ENCODE results near the gene SYNRG. TPM values are rescaled to one million over a fixed set of nuclear protein-coding genes. Genes with fewer than 3 reads are reported as not detected.

The SYNRG gene
- total and polyA plus RNA-seq, 2 of the 13 experiments (the other 11 are each of a cell fraction or from before 2014, with no cell fraction given): 7.3 to 8.7 TPM

- TF ChIP-seq NR2F6 (IDR thresholded peaks at IDR 0.05) (no peak), NR2F6 (CRISPR knock-in tag; IDR thresholded peaks at IDR 0.05) (0 out of 2 replicates have a peak, but pooled peaks have one; percentile 33), RARA (CRISPR knock-in tag; IDR thresholded peaks at IDR 0.05) (0 out of 2 replicates have a peak, but pooled peaks have one; percentile 37), RFX5 (IDR thresholded peaks at IDR 0.05; ENCODE audit: low read depth, low read length) (no peak), MBD4 (IDR thresholded peaks at IDR 0.05; ENCODE audit: borderline replicate concordance, low read length) (no peak), SKIL (CRISPR knock-in tag; IDR thresholded peaks at IDR 0.05; ENCODE audit: borderline replicate concordance) (no peak), FOXO1 (CRISPR knock-in tag; IDR thresholded peaks at IDR 0.05) (no peak), ZNF501 (CRISPR knock-in tag; IDR thresholded peaks at IDR 0.05) (0 out of 2 replicates have a peak, but pooled peaks have one; percentile 24), EED (CRISPR knock-in tag; IDR thresholded peaks at IDR 0.05) (no peak), ZBTB4 (CRISPR knock-in tag; IDR thresholded peaks at IDR 0.05; ENCODE audit: borderline replicate concordance) (no peak), NFE2 (CRISPR knock-in tag; IDR thresholded peaks at IDR 0.05) (no peak), STAT6 (CRISPR knock-in tag; IDR thresholded peaks at IDR 0.05; ENCODE audit: borderline replicate concordance) (no peak), HBP1 (CRISPR knock-in tag; IDR thresholded peaks at IDR 0.05; ENCODE audit: low read depth) (no peak), KLF13 (CRISPR knock-in tag; IDR thresholded peaks at IDR 0.05) (no peak), TAF15 (IDR thresholded peaks at IDR 0.05; ENCODE audit: low read depth, low read length, poor library complexity, severe bottlenecking) (no peak), NR2F1 (CRISPR knock-in tag; IDR thresholded peaks at IDR 0.05) (0 out of 4 replicates have a peak, but pooled peaks of 1 of the 2 experiments have one; percentile 18), PHF8 (CRISPR knock-in tag; IDR thresholded peaks at IDR 0.05) (no peak), ZNF264 (CRISPR knock-in tag; IDR thresholded peaks at IDR 0.05) (no peak)
These were observed 118.3 kb downstream of the SYNRG start (continued) for GRCh38 chr17:37490638-37491614.

All from HepG2 (cell line).